HepG2 (cell line): ENCODE measurements around the gene RAB3C. TPM values are rescaled to one million over a fixed set of nuclear protein-coding genes. Genes with fewer than 3 reads are reported as not detected.
A peak's percentile ranks its signal among the peaks of the same experiment; 100 is the strongest.

Experiments
- ATF7 ChIP-seq, 2 experiments: fragments of 450-650 bp in 1 of 2; sonication (generic) in 1 of 2; formaldehyde crosslinking in 1 of 2; IDR thresholded peaks; 2 replicates each; pipeline versions ENCODE4 v1.4.0 to v1.6.1; 2016 to 2020; ENCODE audit warnings: antibody characterized with exemption in 1 of 2, mild to moderate bottlenecking in 1 of 2, missing genetic modification reagents in 1 of 2
- CBFB ChIP-seq: sonication (generic); formaldehyde crosslinking; IDR thresholded peaks from 2 replicates; pipeline ENCODE4 v1.4.0; 2020; ENCODE audit warnings: missing genetic modification reagents
- HOXA5 ChIP-seq: sonication (generic); formaldehyde crosslinking; IDR thresholded peaks from 2 replicates; pipeline ENCODE4 v1.4.0; 2020; ENCODE audit warnings: missing genetic modification reagents
- IRF2 ChIP-seq: IDR thresholded peaks from 2 replicates; pipeline ENCODE4 v1.6.1; 2018; ENCODE audit warnings: missing genetic modification reagents, missing compliant biosample characterization
- JARID2 ChIP-seq: sonication (generic); formaldehyde crosslinking; IDR thresholded peaks from 2 replicates; pipeline ENCODE4 v1.8.1; 2023; ENCODE audit warnings: missing genetic modification reagents, inconsistent platforms; ENCODE audit not compliant: insufficient replicate concordance
- KDM2A ChIP-seq: sonication (generic); formaldehyde crosslinking; IDR thresholded peaks from 2 replicates; pipeline ENCODE4 v1.4.0; 2020; ENCODE audit warnings: low read depth, missing genetic modification reagents, borderline replicate concordance
- LBX2 ChIP-seq: sonication (generic); formaldehyde crosslinking; IDR thresholded peaks from 2 replicates; pipeline ENCODE4 v1.5.0; 2020; ENCODE audit warnings: missing genetic modification reagents, mild to moderate bottlenecking, borderline replicate concordance
- REPIN1 ChIP-seq: sonication (generic); formaldehyde crosslinking; IDR thresholded peaks from 2 replicates; pipeline ENCODE4 v1.8.0; 2022; ENCODE audit warnings: missing genetic modification reagents, low read depth, mild to moderate bottlenecking, borderline replicate concordance
- SCMH1 ChIP-seq: sonication (generic); formaldehyde crosslinking; IDR thresholded peaks from 2 replicates; pipeline ENCODE4 v1.9.0; 2021; ENCODE audit warnings: missing genetic modification reagents, mild to moderate bottlenecking, borderline replicate concordance
- SMYD3 ChIP-seq: sonication (generic); formaldehyde crosslinking; IDR thresholded peaks from 2 replicates; pipeline ENCODE4 v1.8.1; 2023; ENCODE audit warnings: mild to moderate bottlenecking, missing genetic modification reagents
- SOX6 ChIP-seq, 2 experiments: fragments of 450-650 bp in 1 of 2; sonication (generic) in 1 of 2; formaldehyde crosslinking in 1 of 2; IDR thresholded peaks; 2 replicates each; pipeline versions ENCODE4 v1.4.0 to v1.6.1; 2017 to 2020; ENCODE audit warnings: antibody characterized with exemption in 1 of 2, mild to moderate bottlenecking in 1 of 2, missing genetic modification reagents in 1 of 2
- SRSF1 ChIP-seq: fragments of 200-400 bp; formaldehyde crosslinking; optimal IDR thresholded peaks from 2 replicates; pipeline ENCODE3; 2017; ENCODE audit warnings: mild to moderate bottlenecking, low read depth, low read length, moderate library complexity
- THAP11 ChIP-seq: IDR thresholded peaks from 2 replicates; pipeline ENCODE4 v1.6.1; 2016; ENCODE audit warnings: missing biosample characterization, missing genetic modification reagents
- ZNF232 ChIP-seq: sonication (generic); formaldehyde crosslinking; IDR thresholded peaks from 2 replicates; pipeline ENCODE4 v1.4.0; 2020; ENCODE audit warnings: missing genetic modification reagents, borderline replicate concordance
- ZNF274 ChIP-seq: sonication (generic); formaldehyde crosslinking; IDR thresholded peaks from 2 replicates; pipeline ENCODE4 v1.5.1; 2020; ENCODE audit warnings: mild to moderate bottlenecking, missing genetic modification reagents
- ZNF558 ChIP-seq: sonication (generic); formaldehyde crosslinking; IDR thresholded peaks from 2 replicates; pipeline ENCODE4 v1.9.0; 2022; ENCODE audit warnings: mild to moderate bottlenecking, missing genetic modification reagents, borderline replicate concordance
- ZNF607 ChIP-seq: sonication (generic); formaldehyde crosslinking; IDR thresholded peaks from 2 replicates; pipeline ENCODE4 v1.5.1; 2020; ENCODE audit warnings: missing genetic modification reagents, mild to moderate bottlenecking, borderline replicate concordance
- ZSCAN29 ChIP-seq: sonication (generic); formaldehyde crosslinking; conservative IDR thresholded peaks from 2 replicates; pipeline ENCODE4 v1.4.0; 2020; ENCODE audit warnings: mild to moderate bottlenecking, missing genetic modification reagents
- ZSCAN5A ChIP-seq: sonication (generic); formaldehyde crosslinking; IDR thresholded peaks from 2 replicates; pipeline ENCODE4 v1.8.0; 2022; ENCODE audit warnings: mild to moderate bottlenecking, missing genetic modification reagents, borderline replicate concordance
- polyA plus RNA-seq, 8 experiments: library from polyadenylated mRNA; depleted of rRNA in 3 of 8; stranded (reverse) in 7 of 8; unstranded in 1 of 8; fragments of >200 nt; fragmentation: Illumina TruSeq in 4 of 8; extraction: Trizol in 4 of 8; gene quantifications; 2 replicates each; pipeline versions ENCODE4 v1.2.1 to v1.2.3, GENCODE V29; 2011 to 2016; ENCODE audit warnings: low read depth in 4 of 8, missing spikeins in 1 of 8, mixed read lengths in 1 of 8; ENCODE audit not compliant: insufficient read depth in 1 of 8
- total RNA-seq, 5 experiments: library from RNA; depleted of rRNA; stranded (reverse); fragments of >200 nt; fragmentation: Illumina TruSeq; extraction: Trizol; gene quantifications; 2 replicates each; pipeline ENCODE4 v1.2.3, GENCODE V29; 2016; ENCODE audit warnings: low read depth in 1 of 5
- TF ChIP-seq, protein P1 (sequence below): IDR thresholded peaks from 2 replicates; pipeline ENCODE4 v1.6.1; 2018; ENCODE audit warnings: missing genetic modification reagents, mild to moderate bottlenecking, missing compliant biosample characterization
- TF ChIP-seq, protein P2 (sequence below): sonication (generic); formaldehyde crosslinking; IDR thresholded peaks from 2 replicates; pipeline ENCODE4 v1.4.0; 2020; ENCODE audit warnings: missing genetic modification reagents

RAB3C gene
- total and polyA plus RNA-seq, 2 of the 13 experiments (the other 11 are each of a cell fraction or from before 2014, with no cell fraction given), result not detected

GRCh38 chr5:58582803-58583491, at the start of gene RAB3C (continued):
- TF ChIP-seq LBX2 (CRISPR knock-in tag) (0 out of 2 replicates have a peak, but pooled peaks have one; percentile 27), KDM2A (CRISPR knock-in tag) (peak; percentile 81), ATF7 (IDR thresholded peaks at IDR 0.05) (no peak), ATF7 (CRISPR knock-in tag; IDR thresholded peaks at IDR 0.05) (no peak), ZSCAN5A (0 out of 2 replicates have a peak, but pooled peaks have one; percentile 70), SRSF1 (peak; percentile 82), CBFB (0 out of 2 replicates have a peak, but pooled peaks have one; percentile 40), REPIN1 (peak; percentile 66; the same call in 1 of the 2 replicates), ZSCAN29 (CRISPR knock-in tag) (no peak), ZNF607 (0 out of 2 replicates have a peak, but pooled peaks have one; percentile 42), SCMH1 (CRISPR knock-in tag) (no peak), HOXA5 (CRISPR knock-in tag) (no peak; the same call in 1 of the 2 replicates), THAP11 (CRISPR knock-in tag) (peak; percentile 99), IRF2 (CRISPR knock-in tag) (peak; percentile 82), SMYD3 (CRISPR knock-in tag) (0 out of 2 replicates have a peak, but pooled peaks have one; percentile 83), JARID2 (CRISPR knock-in tag) (no peak), ZNF558 (no peak), ZNF232 (CRISPR knock-in tag) (0 out of 2 replicates have a peak, but pooled peaks have one; percentile 34), SOX6 (IDR thresholded peaks at IDR 0.05) (no peak), SOX6 (CRISPR knock-in tag; IDR thresholded peaks at IDR 0.05) (peak; percentile 22; the same call in 1 of the 2 replicates), ZNF274 (CRISPR knock-in tag) (peak; percentile 65; the same call in 1 of the 2 replicates)
- TF ChIP-seq, protein P1, sequence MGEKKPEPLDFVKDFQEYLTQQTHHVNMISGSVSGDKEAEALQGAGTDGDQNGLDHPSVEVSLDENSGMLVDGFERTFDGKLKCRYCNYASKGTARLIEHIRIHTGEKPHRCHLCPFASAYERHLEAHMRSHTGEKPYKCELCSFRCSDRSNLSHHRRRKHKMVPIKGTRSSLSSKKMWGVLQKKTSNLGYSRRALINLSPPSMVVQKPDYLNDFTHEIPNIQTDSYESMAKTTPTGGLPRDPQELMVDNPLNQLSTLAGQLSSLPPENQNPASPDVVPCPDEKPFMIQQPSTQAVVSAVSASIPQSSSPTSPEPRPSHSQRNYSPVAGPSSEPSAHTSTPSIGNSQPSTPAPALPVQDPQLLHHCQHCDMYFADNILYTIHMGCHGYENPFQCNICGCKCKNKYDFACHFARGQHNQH (CRISPR knock-in tag), result peak; percentile 63; the same call in 1 of the 2 replicates
- TF ChIP-seq, protein P2, sequence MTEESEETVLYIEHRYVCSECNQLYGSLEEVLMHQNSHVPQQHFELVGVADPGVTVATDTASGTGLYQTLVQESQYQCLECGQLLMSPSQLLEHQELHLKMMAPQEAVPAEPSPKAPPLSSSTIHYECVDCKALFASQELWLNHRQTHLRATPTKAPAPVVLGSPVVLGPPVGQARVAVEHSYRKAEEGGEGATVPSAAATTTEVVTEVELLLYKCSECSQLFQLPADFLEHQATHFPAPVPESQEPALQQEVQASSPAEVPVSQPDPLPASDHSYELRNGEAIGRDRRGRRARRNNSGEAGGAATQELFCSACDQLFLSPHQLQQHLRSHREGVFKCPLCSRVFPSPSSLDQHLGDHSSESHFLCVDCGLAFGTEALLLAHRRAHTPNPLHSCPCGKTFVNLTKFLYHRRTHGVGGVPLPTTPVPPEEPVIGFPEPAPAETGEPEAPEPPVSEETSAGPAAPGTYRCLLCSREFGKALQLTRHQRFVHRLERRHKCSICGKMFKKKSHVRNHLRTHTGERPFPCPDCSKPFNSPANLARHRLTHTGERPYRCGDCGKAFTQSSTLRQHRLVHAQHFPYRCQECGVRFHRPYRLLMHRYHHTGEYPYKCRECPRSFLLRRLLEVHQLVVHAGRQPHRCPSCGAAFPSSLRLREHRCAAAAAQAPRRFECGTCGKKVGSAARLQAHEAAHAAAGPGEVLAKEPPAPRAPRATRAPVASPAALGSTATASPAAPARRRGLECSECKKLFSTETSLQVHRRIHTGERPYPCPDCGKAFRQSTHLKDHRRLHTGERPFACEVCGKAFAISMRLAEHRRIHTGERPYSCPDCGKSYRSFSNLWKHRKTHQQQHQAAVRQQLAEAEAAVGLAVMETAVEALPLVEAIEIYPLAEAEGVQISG (CRISPR knock-in tag), result peak; percentile 81
